Measurements from ENCODE around the gene GALNT12.

The GALNT12 gene

GRCh38 chr9:98860871-98861293, 53.4 kb downstream of the GALNT12 start:
- no peak for DNase-seq (ENCODE audit: low read depth in 2 of 2)

GRCh38 chr9:98861781-98862504, 54.5 kb downstream of the GALNT12 start:
- DNase-seq (ENCODE audit: low read depth in 2 of 2): no peak

- no peak for DNase-seq (ENCODE audit: low read depth in 2 of 2)
Measured at GRCh38 chr9:98862936-98863335, 55.5 kb downstream of the GALNT12 start.

GRCh38 chr9:98864281-98865174, 57.1 kb downstream of the GALNT12 start:
- no peak for DNase-seq (ENCODE audit: low read depth in 2 of 2)

- DNase-seq (ENCODE audit: low read depth in 2 of 2): no peak
Measured at GRCh38 chr9:98865284-98865875, 57.9 kb downstream of the GALNT12 start.

- no peak for DNase-seq (ENCODE audit: low read depth in 2 of 2)
Measured at GRCh38 chr9:98866435-98867102, 59.1 kb downstream of the GALNT12 start.

- DNase-seq (ENCODE audit: low read depth in 2 of 2): no peak
Measured at GRCh38 chr9:98867103-98867428, 59.6 kb downstream of the GALNT12 start.

GRCh38 chr9:98867429-98868168, 60.1 kb downstream of the GALNT12 start:
- DNase-seq (ENCODE audit: low read depth in 2 of 2): no peak

- no peak for DNase-seq (ENCODE audit: low read depth in 2 of 2)
Measured at GRCh38 chr9:98869078-98869745, 61.7 kb downstream of the GALNT12 start.

GRCh38 chr9:98869866-98870265, 62.4 kb downstream of the GALNT12 start:
- DNase-seq (ENCODE audit: low read depth in 2 of 2): no peak

- no peak for DNase-seq (ENCODE audit: low read depth in 2 of 2)
Measured at GRCh38 chr9:98870782-98871557, 63.5 kb downstream of the GALNT12 start.

GRCh38 chr9:98871558-98872065, 64.1 kb downstream of the GALNT12 start:
- no peak for DNase-seq (ENCODE audit: low read depth in 2 of 2)

GRCh38 chr9:98873526-98873925, 66.1 kb downstream of the GALNT12 start:
- no peak for DNase-seq (ENCODE audit: low read depth in 2 of 2)

- no peak for DNase-seq (ENCODE audit: low read depth in 2 of 2)
Measured at GRCh38 chr9:98873951-98874371, 66.5 kb downstream of the GALNT12 start.

- no peak for DNase-seq (ENCODE audit: low read depth in 2 of 2)
Measured at GRCh38 chr9:98874721-98875255, 67.3 kb downstream of the GALNT12 start.

GRCh38 chr9:98875536-98875935, 68.1 kb downstream of the GALNT12 start:
- DNase-seq (ENCODE audit: low read depth in 2 of 2): no peak

GRCh38 chr9:98877311-98877710, 69.8 kb downstream of the GALNT12 start:
- no peak for DNase-seq (ENCODE audit: low read depth in 2 of 2)

- no peak for DNase-seq (ENCODE audit: low read depth in 2 of 2)
Measured at GRCh38 chr9:98879094-98879962, 71.9 kb downstream of the GALNT12 start.

- DNase-seq (ENCODE audit: low read depth in 2 of 2): no peak
Measured at GRCh38 chr9:98879963-98880310, 72.5 kb downstream of the GALNT12 start.

All from stimulated activated CD4-positive, alpha-beta T cell treated with anti-CD3 and anti-CD28 coated beads, Interleukin-4, amount 100 ng/mL, for 48 hours (primary cell).